Naive B cell (primary cell): ENCODE measurements around the gene LY9. TPM values are rescaled to one million over a fixed set of nuclear protein-coding genes. Genes with fewer than 3 reads are reported as not detected.
A peak's percentile ranks its signal among the peaks of the same experiment; 100 is the strongest.

Source experiments
- ATAC-seq, 2 donors: fragments of 150-1000 bp; cut with Tn5 transposase; 2 replicates each; pipeline ENCODE4 v1.10.0; 2021; ENCODE audit warnings: low read depth in 2 of 2, mild to moderate bottlenecking in 2 of 2, moderate library complexity in 2 of 2
- DNase-seq: peaks from one replicate; pipeline ENCODE4 v3.0.0; 2022
- H3K27ac Mint-ChIP-seq, 6 donors: one replicate each; pipeline ENCODE4 v1.8.0; 2020 to 2022; ENCODE audit warnings: mild to moderate bottlenecking in 6 of 6, mixed read lengths in 6 of 6, moderate library complexity in 5 of 6, inconsistent platforms in 2 of 6
- H3K27me3 Mint-ChIP-seq, 3 donors: one replicate each; pipeline ENCODE4 v1.8.0; 2021 to 2022; ENCODE audit warnings: mixed read lengths in 3 of 3, mild to moderate bottlenecking in 1 of 3
- H3K36me3 Mint-ChIP-seq, 2 donors: one replicate each; pipeline ENCODE4 v1.8.0; 2020 to 2022; ENCODE audit warnings: mixed read lengths in 2 of 2, inconsistent platforms in 1 of 2, mild to moderate bottlenecking in 1 of 2
- H3K4me1 Mint-ChIP-seq, 3 donors: one replicate each; pipeline ENCODE4 v1.8.0; 2020 to 2022; ENCODE audit warnings: mixed read lengths in 3 of 3, inconsistent platforms in 1 of 3, mild to moderate bottlenecking in 1 of 3, moderate library complexity in 1 of 3
- H3K4me3 Mint-ChIP-seq, 8 donors: one replicate each; pipeline ENCODE4 v1.8.0; 2020 to 2022; ENCODE audit warnings: mild to moderate bottlenecking in 8 of 8, mixed read lengths in 8 of 8, moderate library complexity in 8 of 8, inconsistent platforms in 2 of 8
- H3K9me3 Mint-ChIP-seq, 7 donors: one replicate each; pipeline ENCODE4 v1.8.0; 2020 to 2022; ENCODE audit warnings: mixed read lengths in 7 of 7, mild to moderate bottlenecking in 5 of 7, inconsistent platforms in 2 of 7, moderate library complexity in 1 of 7
- polyA plus RNA-seq, 6 donors: library from polyadenylated mRNA; unstranded; fragments of 300-500 nt; fragmentation: Illumina TruSeq; gene quantifications; one replicate each; pipeline ENCODE4 v1.2.3, GENCODE V29; 2021; ENCODE audit warnings: low read depth in 6 of 6

The LY9 gene
- polyA plus RNA-seq, 6 donors from 2014 or later: 143 to 230 (median 167) TPM

GRCh38 chr1:160799641-160800040 lies 3.7 kb downstream of the LY9 start:
- DNase-seq (no peak), ATAC-seq (no peak)
- Mint-ChIP-seq H3K4me3 (peak overlapping the region; percentile 87 to 98 (median 92)), H3K9me3 (peaks cover 0 to 7% (median 2%) of the 10 kb centered on the region in 7 donors), H3K27me3 (no peaks in the 10 kb centered on the region), H3K36me3 (peaks cover 22 to 48% of the 10 kb centered on the region in 2 donors), H3K27ac (peak overlapping the region; percentile 88 to 100 (median 100)), H3K4me1 (peaks cover 71 to 88% (median 86%) of the 10 kb centered on the region in 3 donors)

GRCh38 chr1:160800142-160800541 lies 4.2 kb downstream of the LY9 start:
- H3K4me1 Mint-ChIP-seq: peaks cover 66 to 88% (median 88%) of the 10 kb centered on the region in 3 donors
- peaks cover 0 to 12% (median 4%) of the 10 kb centered on the region in 7 donors for H3K9me3 Mint-ChIP-seq
- no peaks in the 10 kb centered on the region for H3K27me3 Mint-ChIP-seq
- H3K4me3 Mint-ChIP-seq: peak overlapping the region; percentile 87 to 98 (median 92)
- H3K36me3 Mint-ChIP-seq: peaks cover 27 to 53% of the 10 kb centered on the region in 2 donors
- ATAC-seq (no peak), DNase-seq (no peak)
- peak overlapping the region; percentile 76 to 100 (median 96) for H3K27ac Mint-ChIP-seq

DNA sequence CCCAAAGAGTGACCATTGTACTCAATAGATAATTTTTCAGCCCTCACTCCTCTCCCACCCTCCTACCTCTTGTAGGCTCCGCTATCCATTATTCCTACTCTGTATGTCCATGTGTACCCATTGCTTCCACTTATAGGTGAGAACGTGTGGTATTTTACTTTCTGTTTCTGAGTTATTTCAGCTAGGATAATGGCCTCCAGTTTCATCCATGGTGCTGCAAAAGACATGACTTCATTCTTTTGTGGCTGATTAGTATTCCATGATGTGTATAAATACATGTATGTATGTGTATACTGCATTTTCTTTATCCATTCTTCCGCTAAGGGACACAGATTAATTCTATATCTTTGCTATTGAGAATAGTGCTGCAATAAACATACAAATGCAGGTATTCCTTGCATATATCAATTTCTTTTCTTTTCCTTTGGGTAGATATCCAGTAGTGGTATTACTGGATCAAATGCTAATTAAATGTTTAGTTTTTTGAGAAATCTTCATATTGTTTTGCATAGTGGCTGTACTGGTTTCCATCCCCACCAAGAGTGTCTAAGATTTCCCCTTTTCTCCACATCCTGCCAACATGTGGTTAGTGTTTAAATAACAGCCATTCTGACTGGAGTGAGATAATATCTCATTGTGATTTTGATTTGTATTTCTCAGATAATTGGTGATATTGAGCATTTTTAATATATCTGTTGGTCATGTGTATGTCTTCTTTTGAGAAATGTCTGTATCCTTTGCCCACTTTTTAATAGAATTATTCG lies 4.9 kb downstream of the LY9 start:
- Mint-ChIP-seq H3K27ac (peak overlapping the region; percentile 44 to 100 (median 93)), H3K9me3 (peaks cover 4 to 18% (median 9%) of the 10 kb centered on the region in 7 donors), H3K4me1 (peaks cover 65 to 88% (median 83%) of the 10 kb centered on the region in 3 donors), H3K36me3 (peaks cover 34 to 60% of the 10 kb centered on the region in 2 donors), H3K27me3 (no peaks in the 10 kb centered on the region), H3K4me3 (peak overlapping the region; percentile 67 to 98 (median 89))
- peak; percentile 27 to 38 for ATAC-seq
- peak; percentile 40 for DNase-seq

DNA sequence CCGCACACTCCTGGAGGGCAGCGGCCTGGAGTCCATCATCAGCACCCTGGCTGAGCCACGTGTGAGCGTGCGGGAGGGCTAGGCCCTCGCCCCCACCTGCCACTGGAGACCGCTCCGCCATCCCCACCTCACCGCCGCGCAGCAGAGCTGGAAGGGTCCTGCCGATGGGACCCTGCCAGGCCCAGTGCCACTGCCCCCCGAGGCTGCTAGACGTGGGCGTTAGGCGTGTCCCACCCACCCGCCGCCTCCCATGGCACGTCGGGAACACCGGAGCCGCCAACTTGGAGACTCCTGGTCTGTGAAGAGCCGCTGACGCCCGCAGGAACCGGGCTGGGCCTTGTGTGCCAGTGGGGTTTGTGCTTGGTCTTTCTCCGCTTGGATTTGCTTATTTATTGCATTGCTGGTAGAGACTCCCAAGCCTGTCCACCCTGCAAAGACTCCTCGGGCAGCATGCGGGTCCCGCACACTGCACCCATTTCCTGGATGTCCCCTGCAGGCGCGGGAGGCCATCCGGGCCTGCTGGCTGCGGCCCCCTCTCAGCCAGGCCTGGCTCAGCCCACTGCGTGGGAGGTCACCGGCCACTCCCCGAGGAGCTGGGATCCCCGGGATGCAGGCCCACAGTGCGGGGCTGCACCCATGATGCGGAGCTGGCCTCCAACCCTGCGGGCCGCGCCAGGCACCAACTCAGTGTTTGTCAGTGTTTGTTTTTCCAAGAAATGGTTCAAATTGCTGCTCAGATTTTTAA lies 6.0 kb downstream of the LY9 start:
- H3K27ac Mint-ChIP-seq: peak overlapping the region in 1 of 6 donors; percentile 100
- no peaks in the 10 kb centered on the region for H3K27me3 Mint-ChIP-seq
- ATAC-seq: no peak

DNA sequence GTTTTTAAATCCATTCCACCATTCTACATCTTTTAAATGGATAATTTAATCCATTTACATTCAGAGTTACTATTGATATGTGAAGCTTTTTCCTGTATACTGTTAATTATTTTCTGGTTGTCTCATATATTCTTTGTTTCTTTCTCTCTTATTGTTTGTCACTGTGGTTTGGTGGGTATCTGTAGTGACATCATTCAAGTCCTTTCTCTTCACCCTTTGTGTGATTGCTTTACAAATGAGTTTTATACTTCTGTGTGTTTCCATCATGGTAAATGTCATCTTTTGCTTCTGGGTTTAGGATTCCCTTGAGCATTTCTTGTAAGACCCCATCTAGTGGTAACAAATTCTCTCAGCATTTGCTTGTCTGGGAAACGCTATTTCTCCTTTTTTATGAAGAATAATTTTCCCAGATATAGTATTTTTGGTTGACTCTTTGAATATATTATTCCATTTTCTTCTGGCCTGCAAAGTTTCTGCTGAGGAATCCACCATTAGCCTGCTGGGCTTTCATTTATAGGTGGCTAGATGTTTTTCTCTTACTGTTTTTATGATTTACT lies 10.2 kb downstream of the LY9 start:
- peaks cover 41 to 73% (median 69%) of the 10 kb centered on the region in 3 donors for H3K4me1 Mint-ChIP-seq
- H3K9me3 Mint-ChIP-seq: peaks cover 10 to 40% (median 26%) of the 10 kb centered on the region in 7 donors
- ATAC-seq: no peak
- DNase-seq: no peak
- H3K27ac Mint-ChIP-seq: peak overlapping the region in 3 of 6 donors; percentile 75 to 88 (median 83)
- H3K4me3 Mint-ChIP-seq: peak overlapping the region in 2 of 8 donors; percentile 7 to 36
- peaks cover 47 to 60% of the 10 kb centered on the region in 2 donors for H3K36me3 Mint-ChIP-seq
- H3K27me3 Mint-ChIP-seq: no peaks in the 10 kb centered on the region

More for the DNA sequence above, 6.0 kb downstream of the LY9 start:
- no peak for DNase-seq
- Mint-ChIP-seq H3K9me3 (peaks cover 9 to 30% (median 21%) of the 10 kb centered on the region in 7 donors), H3K36me3 (peaks cover 46 to 72% of the 10 kb centered on the region in 2 donors), H3K4me3 (peak overlapping the region in 2 of 8 donors; percentile 4 to 87), H3K4me1 (peaks cover 66 to 87% (median 83%) of the 10 kb centered on the region in 3 donors)

GRCh38 chr1:160806784-160807183 lies 10.8 kb downstream of the LY9 start:
- DNase-seq (no peak), ATAC-seq (no peak)
- Mint-ChIP-seq H3K36me3 (peaks cover 50 to 61% of the 10 kb centered on the region in 2 donors), H3K27me3 (no peaks in the 10 kb centered on the region), H3K9me3 (peaks cover 10 to 40% (median 26%) of the 10 kb centered on the region in 7 donors), H3K27ac (peak overlapping the region in 3 of 6 donors; percentile 57 to 88 (median 83)), H3K4me1 (peaks cover 43 to 73% (median 70%) of the 10 kb centered on the region in 3 donors), H3K4me3 (peak overlapping the region in 1 of 8 donors; percentile 36)

- peaks cover 52 to 65% of the 10 kb centered on the region in 2 donors for H3K36me3 Mint-ChIP-seq
- peak overlapping the region in 1 of 8 donors; percentile 47 for H3K4me3 Mint-ChIP-seq
- DNase-seq: no peak
- H3K4me1 Mint-ChIP-seq: peaks cover 47 to 77% (median 73%) of the 10 kb centered on the region in 3 donors
- no peak for ATAC-seq
- H3K27ac Mint-ChIP-seq: peak overlapping the region in 5 of 6 donors; percentile 36 to 88 (median 83)
- H3K9me3 Mint-ChIP-seq: peaks cover 10 to 40% (median 26%) of the 10 kb centered on the region in 7 donors
- no peaks in the 10 kb centered on the region for H3K27me3 Mint-ChIP-seq
These were observed 11.3 kb downstream of the LY9 start for GRCh38 chr1:160807247-160807646.

- Mint-ChIP-seq H3K4me1 (peaks cover 45 to 75% (median 71%) of the 10 kb centered on the region in 3 donors), H3K9me3 (peaks cover 10 to 40% (median 26%) of the 10 kb centered on the region in 7 donors), H3K27ac (peak overlapping the region in 4 of 6 donors; percentile 40 to 88 (median 76)), H3K27me3 (no peaks in the 10 kb centered on the region), H3K36me3 (peaks cover 49 to 64% of the 10 kb centered on the region in 2 donors), H3K4me3 (peak overlapping the region in 1 of 8 donors; percentile 47)
- DNase-seq: no peak
- peak in 1 of 2 donors; percentile 36 for ATAC-seq
These were observed 11.8 kb downstream of the LY9 start for GRCh38 chr1:160807738-160808137.

- peaks cover 10 to 40% (median 26%) of the 10 kb centered on the region in 7 donors for H3K9me3 Mint-ChIP-seq
- peak overlapping the region in 4 of 6 donors; percentile 43 to 67 (median 62) for H3K27ac Mint-ChIP-seq
- peaks cover 46 to 71% (median 70%) of the 10 kb centered on the region in 3 donors for H3K4me1 Mint-ChIP-seq
- ATAC-seq (no peak), DNase-seq (no peak)
- no peaks in the 10 kb centered on the region for H3K27me3 Mint-ChIP-seq
- H3K36me3 Mint-ChIP-seq: peaks cover 46 to 67% of the 10 kb centered on the region in 2 donors
- peak overlapping the region in 3 of 8 donors; percentile 14 to 19 (median 15) for H3K4me3 Mint-ChIP-seq
These were observed 12.3 kb downstream of the LY9 start for GRCh38 chr1:160808289-160808688.

DNA sequence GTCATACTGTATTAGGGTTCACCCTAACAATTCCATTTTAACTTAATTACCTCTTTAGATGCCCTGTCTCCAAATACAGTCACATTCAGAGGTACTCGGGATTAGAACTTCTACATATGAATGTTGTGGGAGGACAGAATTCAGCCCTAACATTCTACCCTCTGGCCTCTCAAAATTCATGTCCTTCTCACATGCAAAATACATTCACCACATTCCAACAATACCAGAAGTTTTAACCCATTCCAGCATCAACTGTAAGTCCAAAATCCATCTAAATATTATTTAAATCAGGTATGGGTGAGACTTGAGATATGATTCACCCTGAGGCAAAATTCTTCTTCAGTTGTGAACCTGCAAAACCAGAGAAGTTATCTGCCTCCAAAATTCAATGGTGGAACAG lies 14.5 kb downstream of the LY9 start:
- Mint-ChIP-seq H3K4me1 (peaks cover 54 to 57% (median 54%) of the 10 kb centered on the region in 3 donors), H3K27me3 (no peaks in the 10 kb centered on the region), H3K27ac (peak overlapping the region in 2 of 6 donors; percentile 54 to 84), H3K4me3 (no peak overlapping the region), H3K9me3 (peaks cover 9 to 26% (median 18%) of the 10 kb centered on the region in 7 donors), H3K36me3 (peaks cover 45 to 68% of the 10 kb centered on the region in 2 donors)
- no peak for ATAC-seq
- DNase-seq: no peak

GRCh38 chr1:160811147-160811546 lies 15.2 kb downstream of the LY9 start:
- H3K27me3 Mint-ChIP-seq: no peaks in the 10 kb centered on the region
- ATAC-seq (no peak), DNase-seq (no peak)
- no peak overlapping the region for H3K4me3 Mint-ChIP-seq
- peak overlapping the region; percentile 45 to 84 (median 66) for H3K27ac Mint-ChIP-seq
- peaks cover 42 to 65% of the 10 kb centered on the region in 2 donors for H3K36me3 Mint-ChIP-seq
- H3K9me3 Mint-ChIP-seq: peaks cover 5 to 19% (median 13%) of the 10 kb centered on the region in 7 donors
- H3K4me1 Mint-ChIP-seq: peaks cover 48 to 50% (median 50%) of the 10 kb centered on the region in 3 donors

DNA sequence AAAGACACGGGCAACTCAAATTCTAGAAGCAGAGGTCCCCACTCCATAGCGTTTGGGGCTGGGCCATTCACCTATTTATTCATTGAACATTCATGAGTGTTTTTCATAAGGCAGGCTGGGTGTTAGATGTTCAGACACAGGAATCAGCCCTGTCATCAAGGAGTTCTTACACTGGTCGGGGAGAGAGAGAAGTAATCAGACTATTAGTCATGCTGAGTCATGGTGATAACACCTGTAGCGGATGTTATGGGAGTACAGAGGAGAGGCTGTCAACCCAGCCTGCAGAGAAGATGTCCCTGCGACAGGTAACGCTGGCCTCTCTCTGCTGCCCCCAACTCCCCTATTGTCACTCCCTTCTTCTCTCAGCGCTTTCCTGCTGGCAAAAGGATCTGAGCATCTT lies 17.2 kb downstream of the LY9 start:
- peaks cover 33 to 35% (median 33%) of the 10 kb centered on the region in 3 donors for H3K4me1 Mint-ChIP-seq
- peaks cover 33 to 57% of the 10 kb centered on the region in 2 donors for H3K36me3 Mint-ChIP-seq
- no peak for ATAC-seq
- peak overlapping the region in 3 of 6 donors; percentile 80 to 88 (median 81) for H3K27ac Mint-ChIP-seq
- H3K4me3 Mint-ChIP-seq: no peak overlapping the region
- H3K27me3 Mint-ChIP-seq: no peaks in the 10 kb centered on the region
- DNase-seq: no peak
- H3K9me3 Mint-ChIP-seq: peaks cover 0 to 5% (median 0%) of the 10 kb centered on the region in 7 donors
